K562 (cell line): ENCODE data around the gene GRIK1. TPM values are rescaled to one million over a fixed set of nuclear protein-coding genes. Genes with fewer than 3 reads are reported as not detected.

ENCODE experiments used
- ATAC-seq: fragments of 200-7000 bp; cut with Tn5 transposase; 3 replicates; pipeline ENCODE4 v1.9.1; 2020; ENCODE audit warnings: moderate library complexity
- BruUV-seq: library from RNA; stranded (reverse); fragments of 400-500 nt; replicated peaks from 2 replicates; lab custom pipeline; 2021; lab: Mats Ljungman, UMichigan
- CTCF ChIA-PET: fragments of 300-600 bp; formaldehyde crosslinking; extraction: SDS; loops from one replicate; lab custom pipeline; 2021; ENCODE audit warnings: low intra/inter-chr PET ratio; lab: Yijun Ruan, JAX
- POLR2A ChIA-PET: fragments of 300-600, 350-650 bp; sonication (Branson Sonifier 250); formaldehyde crosslinking; extraction: SDS; loops from one replicate; lab custom pipeline; 2021; ENCODE audit warnings: antibody characterized with exemption, inconsistent platforms; lab: Yijun Ruan, JAX
- DNase-seq, 4 experiments: peaks; one replicate each; pipeline versions ENCODE4 v3.0.0 to v3.0.0-alpha.2; 2011 to 2018; ENCODE audit warnings: low spot score in 3 of 4, mixed read lengths in 3 of 4; ENCODE audit errors: extremely low read depth in 1 of 4
- FAIRE-seq: peaks from 2 replicates; lab custom pipeline; 2011; peaks lifted over from hg19 to GRCh38; lab: Jason Lieb, UNC
- H2AFZ ChIP-seq: 2 replicates; pipeline ENCODE4 v1.6.0; 2011; ENCODE audit warnings: low read depth, low read length, control low read depth, inconsistent platforms
- H3K27ac ChIP-seq: fragments of 200-600 bp; 3 replicates; pipeline ENCODE4 v1.8.0; 2011; ENCODE audit warnings: low read depth, mild to moderate bottlenecking, control low read depth, inconsistent platforms, low read length, moderate library complexity, mixed read lengths; ENCODE audit errors: extremely low read depth
- H3K27me3 ChIP-seq, 2 experiments: fragments of 300-600 bp in 1 of 2; 2 replicates in 1 of 2; 3 replicates in 1 of 2; pipeline versions ENCODE4 v1.6.0 to v1.8.0; 2011; ENCODE audit warnings: inconsistent platforms in 2 of 2, low read length in 2 of 2, mild to moderate bottlenecking in 1 of 2, mixed read lengths in 1 of 2, moderate library complexity in 1 of 2; ENCODE audit not compliant: control insufficient read depth in 2 of 2, insufficient read depth in 2 of 2
- H3K36me3 ChIP-seq: fragments of 300-600 bp; 3 replicates; pipeline ENCODE4 v1.8.0; 2011; ENCODE audit warnings: mild to moderate bottlenecking, low read length, inconsistent platforms; ENCODE audit not compliant: control insufficient read depth, insufficient read depth
- H3K4me1 ChIP-seq, 2 experiments: fragments of 200-600 bp in 1 of 2; replicated peaks in 1 of 2; 2 replicates in 1 of 2; 3 replicates in 1 of 2; pipeline versions ENCODE4 v1.5.1 to v1.8.0; 2011; ENCODE audit warnings: inconsistent platforms in 2 of 2, low read length in 2 of 2, mild to moderate bottlenecking in 1 of 2, mixed read lengths in 1 of 2, moderate library complexity in 1 of 2; ENCODE audit not compliant: control insufficient read depth in 2 of 2, insufficient read depth in 2 of 2
- H3K4me2 ChIP-seq: 2 replicates; pipeline ENCODE4 v1.6.1; 2011; ENCODE audit warnings: low read length, control low read depth, inconsistent platforms, mixed read lengths; ENCODE audit not compliant: insufficient read depth
- H3K4me3 ChIP-seq: fragments of 200-600 bp; sonication (generic), shearing (Covaris generic); 2 replicates; pipeline ENCODE4 v1.5.1; 2016; ENCODE audit warnings: control low read depth, inconsistent platforms
- H3K79me2 ChIP-seq: fragments of 200-600 bp; 3 replicates; pipeline ENCODE4 v1.8.0; 2011; ENCODE audit warnings: low read length, inconsistent platforms; ENCODE audit not compliant: control insufficient read depth, insufficient read depth
- H3K9ac ChIP-seq, 2 experiments: 2 replicates each; pipeline versions ENCODE4 v1.6.0 to v1.6.1; 2011; ENCODE audit warnings: low read depth in 2 of 2, low read length in 2 of 2, control low read depth in 1 of 2, inconsistent platforms in 1 of 2, mild to moderate bottlenecking in 1 of 2, mixed read lengths in 1 of 2; ENCODE audit not compliant: insufficient read depth in 1 of 2
- H3K9me1 ChIP-seq: one replicate; pipeline ENCODE4 v1.6.0; 2011; ENCODE audit warnings: inconsistent platforms, mild to moderate bottlenecking, low read length, moderate library complexity; ENCODE audit not compliant: control insufficient read depth, insufficient read depth
- H3K9me3 ChIP-seq: replicated peaks from 2 replicates; pipeline ENCODE4 v1.5.1; 2011; ENCODE audit warnings: low read depth, low read length, inconsistent platforms; ENCODE audit not compliant: control insufficient read depth, insufficient read depth
- H4K20me1 ChIP-seq: replicated peaks from 2 replicates; pipeline ENCODE4 v1.6.1; 2011; ENCODE audit warnings: low read length, inconsistent platforms, mixed read lengths; ENCODE audit not compliant: control insufficient read depth, insufficient read depth
- CEBPB ChIP-seq: fragments of 450-650 bp; IDR thresholded peaks from 2 replicates; pipeline ENCODE4 v1.6.1; 2016; ENCODE audit warnings: missing genetic modification characterization, missing compliant biosample characterization
- FOSL1 ChIP-seq: fragments of 200-800 bp; sonication (Bioruptor generic); conservative IDR thresholded peaks from 2 replicates; pipeline ENCODE4 v1.6.1; 2016; ENCODE audit warnings: missing genetic modification characterization, missing compliant biosample characterization
- NONO ChIP-seq, 2 experiments: fragments of 200-400 bp in 1 of 2; fragments of 450-650 bp in 1 of 2; formaldehyde crosslinking in 1 of 2; IDR thresholded peaks; 2 replicates each; pipeline ENCODE4 v1.6.1; 2017; ENCODE audit warnings: low read depth in 2 of 2, mild to moderate bottlenecking in 2 of 2, moderate library complexity in 2 of 2, low read length in 1 of 2
- ZNF778 ChIP-seq: fragments of 450-650 bp; formaldehyde crosslinking; IDR thresholded peaks from 2 replicates; pipeline ENCODE4 v1.4.0; 2020; ENCODE audit warnings: mild to moderate bottlenecking, moderate library complexity
- ZSCAN29 ChIP-seq: fragments of 450-650 bp; IDR thresholded peaks from 2 replicates; pipeline ENCODE4 v1.6.1; 2017
- WGBS: fragments of 100-300 bp; shearing (Covaris generic); methylation state at CpG from one replicate; pipeline ENCODE4 v1.1.6; 2016; ENCODE audit warnings: low coverage, mixed read lengths; ENCODE audit not compliant: insufficient coverage; ENCODE audit errors: missing lambda C conversion rate; 5-methylcytosine and 5-hydroxymethylcytosine counted together
- in situ Hi-C: fragments of 300-500 bp; cut with MboI; formaldehyde crosslinking; loops from 4 replicates; pipeline ENCODE4 v1.15.0; 2018; ENCODE audit warnings: inconsistent platforms, mixed read lengths
- intact Hi-C: fragments of 100-400 bp; cut with micrococcal nuclease; formaldehyde crosslinking; loops from 2 replicates; pipeline ENCODE4 v1.14.2; 2022
- polyA plus RNA-seq, 8 experiments: library from polyadenylated mRNA; depleted of rRNA in 4 of 8; stranded (reverse) in 5 of 8; unstranded in 3 of 8; fragments of >200 nt; fragmentation: Nextera tagmentation in 2 of 8; fragmentation: Illumina TruSeq in 1 of 8; extraction: Ambion mirVana in 2 of 8; extraction: Trizol in 1 of 8; gene quantifications; 2 replicates each; pipeline versions ENCODE4 v1.2.1 to v1.2.3, GENCODE V29; 2011 to 2014; ENCODE audit warnings: inconsistent platforms in 1 of 8, missing spikeins in 1 of 8
- total RNA-seq, 7 experiments: library from RNA; depleted of rRNA in 6 of 7; stranded (reverse); fragments of >200 nt in 6 of 7; fragmentation: Illumina TruSeq in 2 of 7; extraction: Trizol in 2 of 7; gene quantifications; 2 replicates each; pipeline versions ENCODE4 v1.2.1 to v1.2.3, GENCODE V29; 2011 to 2021; ENCODE audit warnings: low replicate concordance in 1 of 7
- TF ChIP-seq, protein P1 (sequence below): fragments of 450-650 bp; formaldehyde crosslinking; IDR thresholded peaks from 2 replicates; pipeline ENCODE4 v1.4.0; 2022; ENCODE audit warnings: missing genetic modification characterization
- TF ChIP-seq, protein P2 (sequence below): fragments of 250-450 bp; sonication (Bioruptor Pico); IDR thresholded peaks from 2 replicates; pipeline ENCODE4 v1.5.0; 2020; ENCODE audit warnings: mild to moderate bottlenecking, borderline replicate concordance
- TF ChIP-seq, protein P3 (sequence below): fragments of 450-650 bp; IDR thresholded peaks from 2 replicates; pipeline ENCODE4 v1.6.1; 2014; ENCODE audit warnings: low read depth, mild to moderate bottlenecking, moderate library complexity, borderline replicate concordance
- TF ChIP-seq, protein P4 (sequence below): fragments of 250-450 bp; sonication (Bioruptor Pico); IDR thresholded peaks from 2 replicates; pipeline ENCODE4 v1.9.0; 2021; ENCODE audit warnings: mild to moderate bottlenecking
- TF ChIP-seq, protein P5 (sequence below): IDR thresholded peaks from 2 replicates; pipeline ENCODE4 v1.6.1; 2016; ENCODE audit warnings: missing genetic modification characterization, missing compliant biosample characterization
- TF ChIP-seq, protein P6 (sequence below): sonication (generic); formaldehyde crosslinking; IDR thresholded peaks from 2 replicates; pipeline ENCODE4 v1.8.0; 2022; ENCODE audit warnings: mild to moderate bottlenecking, missing genetic modification reagents

The GRIK1 gene
- total and polyA plus RNA-seq, 9 of the 15 experiments (the other 6 are each of a cell fraction or from before 2014, with no cell fraction given), result 0.17 to 2.8 (median 0.53) TPM

DNA sequence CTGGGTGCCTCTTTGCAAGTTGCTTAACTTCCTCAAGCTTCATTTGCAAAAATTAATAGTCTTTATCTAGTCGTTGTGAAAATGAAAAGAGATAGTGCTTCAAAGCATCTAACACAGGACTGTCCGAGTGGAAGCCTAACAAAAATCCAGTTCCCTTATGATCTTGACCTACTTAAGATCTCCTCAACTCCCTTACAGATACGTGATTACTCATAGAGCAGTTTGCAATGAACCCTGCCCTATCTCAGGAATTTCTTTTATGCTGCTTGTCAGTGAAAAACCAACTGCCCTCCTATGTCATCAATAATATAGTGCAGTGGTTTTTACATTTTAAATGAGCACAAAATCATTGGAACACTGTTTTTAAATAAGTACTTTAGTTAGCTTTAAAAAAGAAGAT lies 326.8 kb downstream of the GRIK1 start:
- DNase-seq (peak; percentile 28 to 45 (median 32)), FAIRE-seq (peak; percentile 69), ATAC-seq (peak; percentile 65)
- Histone ChIP-seq H3K79me2 (no peaks in the 10 kb centered on the region), H3K9ac (no peak overlapping the region), H3K27me3 (no peaks in the 10 kb centered on the region), H3K4me1 (peaks cover 4 to 19% of the 10 kb centered on the region in 2 experiments; a peak in 4 of 5 replicates), H3K9me3 (no peaks in the 10 kb centered on the region), H2AFZ (peak overlapping the region; percentile 17; the same call in 1 of the 2 replicates), H3K4me3 (no peak overlapping the region), H3K36me3 (no peaks in the 10 kb centered on the region), H3K9me1 (no peaks in the 10 kb centered on the region), H3K4me2 (no peak overlapping the region), H4K20me1 (no peaks in the 10 kb centered on the region), H3K27ac (no peak overlapping the region)
- POLR2A ChIA-PET, result interaction anchor here (1.2 to 1.4 kb wide), 2 partner anchors 18 to 23 kb away, joined by 3 to 4 read pairs; no protein-coding TSS in a partner anchor
- 6% methylated on average over 3 of the region's 3 CpGs for WGBS
- CTCF ChIA-PET, result no interaction called here
- intact Hi-C loops, result no loop called here
- in situ Hi-C loops, result no loop called here
- BruUV-seq, result no TSS peak
- TF ChIP-seq FOSL1 (tag) (peak; percentile 66), NONO (IDR thresholded peaks at IDR 0.05; ENCODE audit: low read depth in 2 of 2, low read length in 1 of 2) (no peak), CEBPB (tag) (peak; percentile 23; the same call in 1 of the 2 replicates), ZSCAN29 (no peak), ZNF778 (CRISPR knock-in tag) (no peak)
- TF ChIP-seq, protein P1, sequence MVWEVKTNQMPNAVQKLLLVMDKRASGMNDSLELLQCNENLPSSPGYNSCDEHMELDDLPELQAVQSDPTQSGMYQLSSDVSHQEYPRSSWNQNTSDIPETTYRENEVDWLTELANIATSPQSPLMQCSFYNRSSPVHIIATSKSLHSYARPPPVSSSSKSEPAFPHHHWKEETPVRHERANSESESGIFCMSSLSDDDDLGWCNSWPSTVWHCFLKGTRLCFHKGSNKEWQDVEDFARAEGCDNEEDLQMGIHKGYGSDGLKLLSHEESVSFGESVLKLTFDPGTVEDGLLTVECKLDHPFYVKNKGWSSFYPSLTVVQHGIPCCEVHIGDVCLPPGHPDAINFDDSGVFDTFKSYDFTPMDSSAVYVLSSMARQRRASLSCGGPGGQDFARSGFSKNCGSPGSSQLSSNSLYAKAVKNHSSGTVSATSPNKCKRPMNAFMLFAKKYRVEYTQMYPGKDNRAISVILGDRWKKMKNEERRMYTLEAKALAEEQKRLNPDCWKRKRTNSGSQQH (CRISPR knock-in tag), result no peak
- TF ChIP-seq, protein P2, sequence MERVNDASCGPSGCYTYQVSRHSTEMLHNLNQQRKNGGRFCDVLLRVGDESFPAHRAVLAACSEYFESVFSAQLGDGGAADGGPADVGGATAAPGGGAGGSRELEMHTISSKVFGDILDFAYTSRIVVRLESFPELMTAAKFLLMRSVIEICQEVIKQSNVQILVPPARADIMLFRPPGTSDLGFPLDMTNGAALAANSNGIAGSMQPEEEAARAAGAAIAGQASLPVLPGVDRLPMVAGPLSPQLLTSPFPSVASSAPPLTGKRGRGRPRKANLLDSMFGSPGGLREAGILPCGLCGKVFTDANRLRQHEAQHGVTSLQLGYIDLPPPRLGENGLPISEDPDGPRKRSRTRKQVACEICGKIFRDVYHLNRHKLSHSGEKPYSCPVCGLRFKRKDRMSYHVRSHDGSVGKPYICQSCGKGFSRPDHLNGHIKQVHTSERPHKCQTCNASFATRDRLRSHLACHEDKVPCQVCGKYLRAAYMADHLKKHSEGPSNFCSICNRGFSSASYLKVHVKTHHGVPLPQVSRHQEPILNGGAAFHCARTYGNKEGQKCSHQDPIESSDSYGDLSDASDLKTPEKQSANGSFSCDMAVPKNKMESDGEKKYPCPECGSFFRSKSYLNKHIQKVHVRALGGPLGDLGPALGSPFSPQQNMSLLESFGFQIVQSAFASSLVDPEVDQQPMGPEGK (CRISPR knock-in tag), result no peak
- TF ChIP-seq, protein P3, sequence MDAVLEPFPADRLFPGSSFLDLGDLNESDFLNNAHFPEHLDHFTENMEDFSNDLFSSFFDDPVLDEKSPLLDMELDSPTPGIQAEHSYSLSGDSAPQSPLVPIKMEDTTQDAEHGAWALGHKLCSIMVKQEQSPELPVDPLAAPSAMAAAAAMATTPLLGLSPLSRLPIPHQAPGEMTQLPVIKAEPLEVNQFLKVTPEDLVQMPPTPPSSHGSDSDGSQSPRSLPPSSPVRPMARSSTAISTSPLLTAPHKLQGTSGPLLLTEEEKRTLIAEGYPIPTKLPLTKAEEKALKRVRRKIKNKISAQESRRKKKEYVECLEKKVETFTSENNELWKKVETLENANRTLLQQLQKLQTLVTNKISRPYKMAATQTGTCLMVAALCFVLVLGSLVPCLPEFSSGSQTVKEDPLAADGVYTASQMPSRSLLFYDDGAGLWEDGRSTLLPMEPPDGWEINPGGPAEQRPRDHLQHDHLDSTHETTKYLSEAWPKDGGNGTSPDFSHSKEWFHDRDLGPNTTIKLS, result no peak
- TF ChIP-seq, protein P4, sequence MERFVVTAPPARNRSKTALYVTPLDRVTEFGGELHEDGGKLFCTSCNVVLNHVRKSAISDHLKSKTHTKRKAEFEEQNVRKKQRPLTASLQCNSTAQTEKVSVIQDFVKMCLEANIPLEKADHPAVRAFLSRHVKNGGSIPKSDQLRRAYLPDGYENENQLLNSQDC (CRISPR knock-in tag), result no peak
- TF ChIP-seq, protein P5, sequence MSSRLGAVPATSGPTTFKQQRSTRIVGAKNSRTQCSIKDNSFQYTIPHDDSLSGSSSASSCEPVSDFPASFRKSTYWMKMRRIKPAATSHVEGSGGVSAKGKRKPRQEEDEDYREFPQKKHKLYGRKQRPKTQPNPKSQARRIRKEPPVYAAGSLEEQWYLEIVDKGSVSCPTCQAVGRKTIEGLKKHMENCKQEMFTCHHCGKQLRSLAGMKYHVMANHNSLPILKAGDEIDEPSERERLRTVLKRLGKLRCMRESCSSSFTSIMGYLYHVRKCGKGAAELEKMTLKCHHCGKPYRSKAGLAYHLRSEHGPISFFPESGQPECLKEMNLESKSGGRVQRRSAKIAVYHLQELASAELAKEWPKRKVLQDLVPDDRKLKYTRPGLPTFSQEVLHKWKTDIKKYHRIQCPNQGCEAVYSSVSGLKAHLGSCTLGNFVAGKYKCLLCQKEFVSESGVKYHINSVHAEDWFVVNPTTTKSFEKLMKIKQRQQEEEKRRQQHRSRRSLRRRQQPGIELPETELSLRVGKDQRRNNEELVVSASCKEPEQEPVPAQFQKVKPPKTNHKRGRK (tag), result no peak
- TF ChIP-seq, protein P6, sequence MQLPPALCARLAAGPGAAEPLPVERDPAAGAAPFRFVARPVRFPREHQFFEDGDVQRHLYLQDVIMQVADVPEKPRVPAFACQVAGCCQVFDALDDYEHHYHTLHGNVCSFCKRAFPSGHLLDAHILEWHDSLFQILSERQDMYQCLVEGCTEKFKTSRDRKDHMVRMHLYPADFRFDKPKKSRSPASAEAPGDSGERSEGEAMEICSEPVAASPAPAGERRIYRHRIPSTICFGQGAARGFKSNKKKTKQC (CRISPR knock-in tag), result no peak
